Measurements from ENCODE around the gene ETNK2. TPM values are rescaled to one million over a fixed set of nuclear protein-coding genes. Genes with fewer than 3 reads are reported as not detected.

The ETNK2 gene
- total RNA-seq, 2 donors from 2014 or later, result 25.3 to 84.5 TPM

DNA sequence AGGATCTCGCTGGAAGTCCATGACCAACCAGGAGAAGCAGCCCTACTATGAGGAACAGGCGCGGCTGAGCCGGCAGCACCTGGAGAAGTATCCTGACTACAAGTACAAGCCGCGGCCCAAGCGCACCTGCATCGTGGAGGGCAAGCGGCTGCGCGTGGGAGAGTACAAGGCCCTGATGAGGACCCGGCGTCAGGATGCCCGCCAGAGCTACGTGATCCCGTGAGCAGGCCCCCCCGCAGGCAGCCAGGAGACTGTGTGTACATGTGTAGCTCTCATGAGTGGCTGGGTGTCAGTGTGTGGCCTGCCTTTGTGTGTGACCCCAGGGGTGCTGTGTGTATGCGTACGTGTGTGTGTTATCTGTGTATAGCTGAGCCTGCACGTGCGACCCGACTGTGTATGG is 27.2 kb downstream of the ETNK2 start:
- peaks cover 15 to 27% of the 10 kb centered on the region in 2 donors for H3K36me3 ChIP-seq

DNA sequence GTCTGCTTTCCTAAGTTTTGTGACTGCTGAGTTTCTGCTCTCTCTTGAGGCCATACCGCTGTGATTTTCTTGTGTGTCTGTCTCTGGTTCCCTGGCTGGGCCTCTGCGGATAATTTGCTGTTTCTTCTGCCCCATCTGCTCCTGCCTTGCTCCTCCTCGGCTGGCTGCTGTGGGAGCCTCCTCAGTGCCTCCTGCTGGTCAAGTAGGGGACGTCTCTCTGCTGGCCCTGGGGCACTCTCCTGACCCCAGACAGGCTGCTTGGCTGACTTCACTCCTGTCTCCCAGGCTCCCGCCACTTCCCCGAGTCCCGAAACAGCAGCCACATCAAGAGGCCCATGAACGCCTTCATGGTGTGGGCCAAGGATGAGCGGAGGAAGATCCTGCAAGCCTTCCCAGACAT is 28.5 kb downstream of the ETNK2 start:
- TF ChIP-seq POLR2AphosphoS5 (IDR thresholded peaks at IDR 0.05) (no peak), POLR2A (IDR thresholded peaks at IDR 0.05) (no peak)
- TF ChIP-seq, protein P1, sequence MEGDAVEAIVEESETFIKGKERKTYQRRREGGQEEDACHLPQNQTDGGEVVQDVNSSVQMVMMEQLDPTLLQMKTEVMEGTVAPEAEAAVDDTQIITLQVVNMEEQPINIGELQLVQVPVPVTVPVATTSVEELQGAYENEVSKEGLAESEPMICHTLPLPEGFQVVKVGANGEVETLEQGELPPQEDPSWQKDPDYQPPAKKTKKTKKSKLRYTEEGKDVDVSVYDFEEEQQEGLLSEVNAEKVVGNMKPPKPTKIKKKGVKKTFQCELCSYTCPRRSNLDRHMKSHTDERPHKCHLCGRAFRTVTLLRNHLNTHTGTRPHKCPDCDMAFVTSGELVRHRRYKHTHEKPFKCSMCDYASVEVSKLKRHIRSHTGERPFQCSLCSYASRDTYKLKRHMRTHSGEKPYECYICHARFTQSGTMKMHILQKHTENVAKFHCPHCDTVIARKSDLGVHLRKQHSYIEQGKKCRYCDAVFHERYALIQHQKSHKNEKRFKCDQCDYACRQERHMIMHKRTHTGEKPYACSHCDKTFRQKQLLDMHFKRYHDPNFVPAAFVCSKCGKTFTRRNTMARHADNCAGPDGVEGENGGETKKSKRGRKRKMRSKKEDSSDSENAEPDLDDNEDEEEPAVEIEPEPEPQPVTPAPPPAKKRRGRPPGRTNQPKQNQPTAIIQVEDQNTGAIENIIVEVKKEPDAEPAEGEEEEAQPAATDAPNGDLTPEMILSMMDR (IDR thresholded peaks at IDR 0.05), result peak in 2 of 4 experiments; percentile 33 to 45
- intact Hi-C loops (cut with DNase I), result no loop called here

More for the DNA sequence above, 27.2 kb downstream of the ETNK2 start:
- Histone ChIP-seq H3K27me3 (replicated peaks; ENCODE audit: insufficient read depth) (no peaks in the 10 kb centered on the region), H3K4me3 (no peak overlapping the region), H3K4me1 (replicated peaks) (peaks cover 22% of the 10 kb centered on the region), H3K9me3 (no peaks in the 10 kb centered on the region), H3K27ac (peak overlapping the region in 1 of 2 donors; percentile 86)
- 91% methylated on average over 21 of the region's 22 CpGs for WGBS
- TF ChIP-seq, protein P1 (IDR thresholded peaks at IDR 0.05), result no peak
- TF ChIP-seq POLR2AphosphoS5 (IDR thresholded peaks at IDR 0.05) (no peak), POLR2A (IDR thresholded peaks at IDR 0.05) (no peak)
- no peak for DNase-seq (ENCODE audit: low spot score)
- intact Hi-C loops (cut with DNase I), result no loop called here

DNA sequence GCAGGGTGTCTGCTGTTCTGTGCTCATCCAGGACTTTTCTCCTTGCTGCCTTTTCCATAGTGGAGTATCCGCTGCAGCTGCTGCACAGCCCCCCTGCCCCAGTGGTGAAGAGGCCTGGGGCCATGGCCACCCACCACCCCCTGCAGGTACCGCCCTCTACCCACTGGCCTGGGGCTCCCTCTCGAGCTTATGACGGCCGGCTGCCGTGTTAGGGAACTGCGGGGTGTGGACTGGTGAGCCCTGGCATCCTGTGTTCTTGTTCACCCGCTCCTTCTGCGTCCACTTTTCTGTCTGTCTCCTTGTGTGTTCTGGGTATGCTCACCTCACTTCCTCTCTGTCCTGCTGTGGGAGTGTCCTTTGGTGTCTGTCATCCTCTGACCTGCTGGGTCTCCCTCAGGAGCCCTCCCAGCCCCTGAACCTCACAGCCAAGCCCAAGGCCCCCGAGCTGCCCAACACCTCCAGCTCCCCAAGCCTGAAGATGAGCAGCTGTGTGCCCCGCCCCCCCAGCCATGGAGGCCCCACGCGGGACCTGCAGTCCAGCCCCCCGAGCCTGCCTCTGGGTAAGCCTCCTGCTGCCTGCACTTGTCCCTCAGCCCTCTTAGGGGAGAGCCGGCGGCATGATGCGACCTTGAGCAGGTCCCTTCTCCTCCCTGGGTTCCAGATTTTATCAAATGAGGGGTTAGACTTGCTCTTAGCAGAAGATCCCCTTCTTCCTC is 29.8 kb downstream of the ETNK2 start:
- peaks cover 22 to 36% of the 10 kb centered on the region in 2 donors for H3K36me3 ChIP-seq
- TF ChIP-seq POLR2AphosphoS5 (IDR thresholded peaks at IDR 0.05) (no peak), POLR2A (IDR thresholded peaks at IDR 0.05) (no peak)
- TF ChIP-seq, protein P1 (IDR thresholded peaks at IDR 0.05), result no peak
- H3K9me3 ChIP-seq, result no peaks in the 10 kb centered on the region
- peak overlapping the region in 1 of 2 donors; percentile 86 for H3K27ac ChIP-seq
- intact Hi-C loops (cut with DNase I), result no loop called here
- H3K4me3 ChIP-seq, result no peak overlapping the region
- H3K27me3 ChIP-seq (replicated peaks; ENCODE audit: insufficient read depth), result no peaks in the 10 kb centered on the region
- WGBS, result 92% methylated on average over 17 of the region's 17 CpGs
- DNase-seq (ENCODE audit: low spot score), result no peak
- H3K4me1 ChIP-seq (replicated peaks), result peaks cover 8% of the 10 kb centered on the region

More for the DNA sequence above, 28.5 kb downstream of the ETNK2 start:
- Histone ChIP-seq H3K36me3 (peaks cover 17 to 27% of the 10 kb centered on the region in 2 donors), H3K9me3 (no peaks in the 10 kb centered on the region), H3K27me3 (replicated peaks; ENCODE audit: insufficient read depth) (no peaks in the 10 kb centered on the region), H3K4me1 (replicated peaks) (peaks cover 17% of the 10 kb centered on the region), H3K27ac (peak overlapping the region in 1 of 2 donors; percentile 86), H3K4me3 (no peak overlapping the region)
- 74% methylated on average over 9 of the region's 9 CpGs for WGBS
- DNase-seq (ENCODE audit: low spot score), result no peak

DNA sequence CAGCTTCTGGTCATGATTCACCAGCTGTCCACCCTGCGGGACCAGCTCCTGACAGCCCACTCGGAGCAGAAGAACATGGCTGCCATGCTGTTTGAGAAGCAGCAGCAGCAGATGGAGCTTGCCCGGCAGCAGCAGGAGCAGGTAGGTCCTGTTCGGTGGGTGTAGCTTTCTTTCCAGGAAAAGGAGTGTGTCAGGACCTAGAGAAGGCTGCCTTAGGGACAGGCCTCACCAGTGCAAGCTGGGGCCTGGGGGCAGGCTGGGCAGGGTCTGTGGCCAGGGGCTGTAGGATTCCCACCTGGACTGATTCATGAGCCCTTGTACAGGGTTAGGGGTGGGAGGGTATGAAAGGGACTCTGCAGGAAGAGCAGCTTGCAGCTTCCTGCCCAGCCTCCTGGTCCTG is 35.3 kb downstream of the ETNK2 start:
- H3K4me1 ChIP-seq (replicated peaks), result no peaks in the 10 kb centered on the region
- intact Hi-C loops (cut with DNase I), result no loop called here
- no peaks in the 10 kb centered on the region for H3K27me3 ChIP-seq (replicated peaks; ENCODE audit: insufficient read depth)
- H3K27ac ChIP-seq, result no peak overlapping the region
- no peak for DNase-seq (ENCODE audit: low spot score)
- 87% methylated on average over 4 of the region's 4 CpGs for WGBS
- H3K4me3 ChIP-seq, result no peak overlapping the region
- H3K36me3 ChIP-seq, result peaks cover 12 to 20% of the 10 kb centered on the region in 2 donors
- TF ChIP-seq POLR2A (IDR thresholded peaks at IDR 0.05) (no peak), POLR2AphosphoS5 (IDR thresholded peaks at IDR 0.05) (no peak)
- TF ChIP-seq, protein P1 (IDR thresholded peaks at IDR 0.05), result no peak
- no peaks in the 10 kb centered on the region for H3K9me3 ChIP-seq

DNA sequence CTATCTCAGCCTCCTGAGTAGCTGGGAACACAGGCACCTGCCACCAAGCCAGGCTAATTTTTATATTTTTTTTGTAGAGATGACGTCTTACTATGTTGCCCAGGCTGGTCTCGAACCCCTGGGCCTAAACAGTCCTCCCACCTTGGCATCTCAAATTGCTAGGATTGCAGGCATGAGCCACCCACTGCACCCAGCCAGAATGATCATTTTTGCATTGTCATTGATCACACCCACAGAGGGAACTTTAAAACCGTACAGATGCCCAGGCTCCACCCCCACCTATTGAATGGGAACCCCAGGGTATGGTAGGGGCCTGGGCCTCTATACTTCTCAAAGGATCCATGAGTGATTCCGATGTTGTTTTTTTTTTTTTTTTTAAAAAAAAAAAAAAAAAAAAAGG is 36.7 kb downstream of the ETNK2 start:
- Histone ChIP-seq H3K36me3 (peaks cover 12 to 16% of the 10 kb centered on the region in 2 donors), H3K9me3 (no peaks in the 10 kb centered on the region), H3K27me3 (replicated peaks; ENCODE audit: insufficient read depth) (no peaks in the 10 kb centered on the region), H3K4me3 (no peak overlapping the region), H3K27ac (no peak overlapping the region), H3K4me1 (replicated peaks) (no peaks in the 10 kb centered on the region)
- 93% methylated on average over 4 of the region's 4 CpGs for WGBS
- TF ChIP-seq POLR2AphosphoS5 (IDR thresholded peaks at IDR 0.05), result no peak
- TF ChIP-seq, protein P1 (IDR thresholded peaks at IDR 0.05), result no peak
- TF ChIP-seq POLR2A (IDR thresholded peaks at IDR 0.05), result no peak
- intact Hi-C loops (cut with DNase I), result no loop called here
- DNase-seq (ENCODE audit: low spot score), result no peak
